ENCODE results near the gene ADA.
A peak's percentile ranks its signal among the peaks of the same experiment; 100 is the strongest.
"Not testable (repeated sequence)": the region's sequence is repeated elsewhere in the genome, so short reads cannot be mapped to it uniquely, and the experiment has no call there.

The ADA gene

GRCh38 chr20:44651684-44652423 is at the start of gene ADA:
Gene ADA, minus strand, starts transcription at chr20:44651699. Its CDS starts 92 bp downstream, at chr20:44651607.
- peak; percentile 22 to 43 for DNase-seq

- no peak for DNase-seq
Observed at GRCh38 chr20:44700306-44700705, 48.8 kb upstream of the ADA start.

- DNase-seq = no peak
Observed at GRCh38 chr20:44698351-44698750, 46.9 kb upstream of the ADA start.

GRCh38 chr20:44697041-44697440 is 45.5 kb upstream of the ADA start:
- DNase-seq = not testable (repeated sequence)

- no peak for DNase-seq
Observed at GRCh38 chr20:44696315-44696714, 44.8 kb upstream of the ADA start.

GRCh38 chr20:44695674-44696300 is 44.3 kb upstream of the ADA start:
- DNase-seq = no peak

GRCh38 chr20:44695295-44695673 is 43.8 kb upstream of the ADA start:
- no peak for DNase-seq

GRCh38 chr20:44694159-44694558 is 42.7 kb upstream of the ADA start:
- DNase-seq = no peak

GRCh38 chr20:44693627-44694026 is 42.1 kb upstream of the ADA start:
- DNase-seq = no peak

GRCh38 chr20:44692932-44693480 is 41.5 kb upstream of the ADA start:
- no peak for DNase-seq

- no peak for DNase-seq
Observed at GRCh38 chr20:44691424-44692423, 40.2 kb upstream of the ADA start.

GRCh38 chr20:44690781-44691423 is 39.4 kb upstream of the ADA start:
- no peak for DNase-seq

- DNase-seq = no peak
Observed at GRCh38 chr20:44689809-44690208, 38.3 kb upstream of the ADA start.

- DNase-seq = no peak
Observed at GRCh38 chr20:44688053-44688625, 36.6 kb upstream of the ADA start.

- DNase-seq = no peak
Observed at GRCh38 chr20:44686934-44687333, 35.4 kb upstream of the ADA start.

GRCh38 chr20:44684047-44684967 is 32.8 kb upstream of the ADA start:
- no peak for DNase-seq

- DNase-seq = peak; percentile 72 to 79
Observed at GRCh38 chr20:44683263-44684046, 32.0 kb upstream of the ADA start.

- no peak for DNase-seq
Observed at GRCh38 chr20:44681796-44682566, 30.5 kb upstream of the ADA start.

- DNase-seq = no peak
Observed at GRCh38 chr20:44678990-44679611, 27.6 kb upstream of the ADA start.
